Fibroblast of skin of left quadriceps (primary cell): ENCODE data around the gene EDAR.

Source experiments
- DNase-seq, 2 experiments: peaks; one replicate each; pipeline ENCODE4 v3.0.0-alpha.2; 2013; ENCODE audit warnings: low read depth in 2 of 2

EDAR gene

DNA sequence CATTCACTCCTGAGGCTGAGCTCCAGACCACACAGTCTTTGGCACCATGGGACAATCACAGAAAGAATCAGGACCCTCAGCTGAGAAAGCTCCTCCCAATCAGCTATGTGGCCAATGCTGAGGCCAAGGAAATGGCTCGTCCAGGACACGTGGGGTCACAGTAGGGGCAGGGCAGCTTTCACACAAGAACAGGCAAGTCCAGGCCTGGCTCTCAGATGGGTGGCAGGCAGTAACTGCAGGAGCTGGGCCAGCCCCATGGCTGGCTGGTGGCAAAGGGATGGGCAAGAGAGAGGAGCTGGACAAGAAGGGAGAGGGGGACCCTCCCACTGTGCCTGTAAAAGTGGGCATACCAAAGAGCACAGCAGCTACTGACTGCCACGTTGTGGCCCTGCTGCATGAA lies 12.2 kb upstream of the EDAR start:
- DNase-seq, result no peak

DNA sequence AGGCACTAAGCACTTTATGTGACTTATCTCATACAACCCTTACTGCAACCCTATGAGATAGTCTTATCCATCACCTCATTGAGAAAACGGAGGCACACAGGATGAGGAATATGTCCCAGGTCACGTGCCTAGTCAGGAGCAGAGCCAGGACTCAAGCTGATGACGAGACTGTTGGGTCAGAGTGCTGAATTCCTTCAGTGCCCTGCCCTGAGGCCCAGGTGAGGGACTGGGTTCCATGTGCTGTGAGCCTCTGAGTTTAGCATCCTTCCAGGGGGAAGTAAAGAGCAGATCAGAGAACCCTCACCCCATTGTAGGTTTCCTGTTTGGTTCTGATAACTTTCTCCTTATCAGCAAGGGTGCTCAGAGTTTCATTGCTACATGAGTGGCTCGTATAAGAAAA lies 11.7 kb upstream of the EDAR start:
- DNase-seq, result no peak

DNA sequence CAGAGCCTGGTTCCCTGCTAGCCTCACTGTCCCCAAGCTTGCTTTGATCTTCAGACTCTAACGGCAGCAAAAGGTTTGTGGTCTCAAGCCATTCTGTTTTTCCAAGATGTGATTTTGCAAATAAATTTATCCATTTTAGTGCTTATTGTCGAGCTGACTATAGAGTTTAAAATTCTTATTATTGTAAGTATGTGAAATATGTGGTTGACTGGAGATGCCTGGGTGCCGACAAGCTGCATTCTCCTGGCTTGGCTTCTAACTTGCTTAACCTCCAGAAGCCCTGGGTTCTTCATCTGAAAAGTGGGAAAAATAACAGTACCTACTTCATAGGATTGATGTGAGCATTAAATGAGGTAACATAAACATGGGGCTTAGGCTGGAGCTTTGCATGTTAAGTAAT lies 9.9 kb upstream of the EDAR start:
- no peak for DNase-seq

DNA sequence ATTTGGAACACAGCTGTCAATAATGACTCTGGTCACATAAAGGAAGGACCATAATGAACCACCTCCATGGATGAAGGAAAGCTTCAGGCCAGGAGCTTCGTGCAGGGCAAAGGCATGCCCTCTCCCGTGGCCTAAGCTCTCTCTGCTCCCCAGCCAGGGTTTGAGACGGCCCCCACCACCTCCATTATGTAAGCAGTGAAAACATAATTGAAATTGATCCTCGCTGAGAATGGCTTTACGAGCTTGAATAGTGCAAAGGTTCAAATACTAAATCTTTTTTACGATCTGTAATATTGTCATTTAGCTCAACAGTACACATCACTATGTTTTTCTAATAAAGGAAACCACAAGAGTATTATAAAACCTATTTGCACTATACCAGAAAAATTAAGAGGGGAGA lies 5.2 kb upstream of the EDAR start:
- no peak for DNase-seq

GRCh38 chr2:108993095-108993937 lies 4.3 kb upstream of the EDAR start:
- no peak for DNase-seq

DNA sequence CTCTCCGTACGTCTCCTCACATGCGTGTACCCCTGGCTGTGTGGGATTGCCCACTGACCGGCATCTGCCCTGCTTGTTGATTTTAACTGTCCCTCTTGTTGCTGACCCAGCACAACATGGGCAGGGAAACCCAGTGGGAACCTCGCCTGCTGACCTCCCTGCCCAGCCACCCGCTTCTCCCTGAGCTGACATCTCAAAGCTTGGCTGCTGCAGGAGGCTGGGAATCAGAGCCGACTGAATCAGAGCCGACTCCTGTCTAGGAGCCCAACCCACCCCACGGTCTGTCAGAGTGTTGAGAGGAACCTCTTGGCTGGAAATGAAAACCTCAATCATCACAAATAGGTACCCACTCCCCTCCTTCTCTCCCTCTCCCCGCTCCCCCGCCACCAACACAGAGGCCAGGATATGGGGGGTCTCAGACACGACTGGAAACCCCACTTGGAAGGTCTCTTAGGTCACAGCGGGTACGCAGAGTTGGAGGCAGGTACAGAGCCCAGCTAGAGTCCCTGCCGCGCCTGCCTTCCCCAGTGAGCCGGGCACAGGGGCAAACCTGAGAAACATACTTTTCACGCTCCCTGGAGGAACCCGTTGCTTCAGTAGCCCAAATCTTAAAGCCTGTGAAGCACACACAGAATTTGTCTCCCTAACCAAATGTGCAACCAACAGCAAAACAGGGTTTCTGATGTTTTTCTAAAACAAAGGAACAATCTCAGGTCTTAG lies 784 bp downstream of the EDAR start:
- no peak for DNase-seq

GRCh38 chr2:108986916-108987510 lies 2.0 kb downstream of the EDAR start:
- DNase-seq, result no peak

DNA sequence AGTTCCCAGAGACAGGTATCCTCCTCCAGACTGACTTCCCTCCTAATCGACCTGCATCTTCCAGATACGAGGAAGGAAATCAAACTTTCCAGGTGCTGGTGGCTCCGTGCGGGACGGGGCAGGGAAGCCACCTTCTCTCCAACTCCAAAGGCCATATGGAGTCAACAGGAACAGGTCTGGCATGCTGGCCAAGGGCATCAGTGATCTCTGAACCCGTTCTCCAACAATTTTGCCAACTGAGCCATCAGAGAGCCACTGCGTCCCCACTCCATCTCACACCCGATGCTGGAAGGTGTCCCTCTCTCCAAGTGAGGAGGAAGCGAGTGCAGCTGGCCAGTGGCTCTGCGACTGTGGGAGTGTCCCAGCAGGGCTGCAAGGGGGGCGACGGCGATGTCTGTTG lies 5.4 kb downstream of the EDAR start:
- DNase-seq, result no peak

GRCh38 chr2:108983061-108983460 lies 6.0 kb downstream of the EDAR start:
- DNase-seq, result no peak

GRCh38 chr2:108982259-108982679 lies 6.8 kb downstream of the EDAR start:
- DNase-seq, result no peak

DNA sequence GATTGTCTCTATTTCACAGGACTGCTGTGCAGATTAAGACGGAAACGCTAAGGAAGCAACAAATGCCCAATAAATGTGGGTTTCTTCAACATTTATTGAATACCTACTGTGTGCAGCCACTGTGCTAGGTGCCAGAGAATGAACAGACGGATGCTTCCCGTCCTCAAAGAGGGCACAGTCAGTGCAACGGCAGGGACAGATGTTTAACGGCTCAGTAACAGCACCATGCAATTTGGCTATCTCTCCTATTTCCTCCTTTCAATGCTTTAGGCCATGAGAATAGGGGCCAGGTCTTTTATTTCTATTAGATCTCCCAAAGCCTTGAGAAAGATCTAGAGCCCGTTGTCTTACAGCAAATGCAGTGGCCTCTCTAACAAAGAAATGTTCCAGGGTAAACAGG lies 7.2 kb downstream of the EDAR start:
- DNase-seq, result no peak

DNA sequence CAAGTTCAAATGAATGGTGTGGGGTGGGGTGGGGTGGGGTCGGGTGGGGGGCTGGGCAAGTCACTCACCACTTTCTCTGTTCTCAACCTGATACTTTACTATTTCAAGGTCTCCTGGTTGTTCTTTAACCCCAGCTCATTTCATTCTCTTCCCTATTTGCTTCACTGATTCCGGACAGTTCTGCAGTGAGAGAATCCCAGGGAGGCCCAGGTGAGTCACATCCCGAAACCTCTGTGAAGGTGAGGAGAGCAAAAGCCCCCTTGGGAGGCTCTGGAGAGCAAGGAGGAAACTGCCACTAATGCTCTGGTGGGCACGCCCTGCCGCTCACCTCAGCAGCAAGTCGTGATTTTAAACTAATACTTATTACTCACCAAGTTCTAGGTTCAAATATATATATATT lies 8.9 kb downstream of the EDAR start:
- DNase-seq, result no peak

- no peak for DNase-seq
Observed at GRCh38 chr2:108979461-108979860, 9.6 kb downstream of the EDAR start.

- no peak for DNase-seq
Observed at GRCh38 chr2:108978709-108979111, 10.3 kb downstream of the EDAR start.

GRCh38 chr2:108975613-108976435 lies 13.2 kb downstream of the EDAR start:
- DNase-seq, result no peak

DNA sequence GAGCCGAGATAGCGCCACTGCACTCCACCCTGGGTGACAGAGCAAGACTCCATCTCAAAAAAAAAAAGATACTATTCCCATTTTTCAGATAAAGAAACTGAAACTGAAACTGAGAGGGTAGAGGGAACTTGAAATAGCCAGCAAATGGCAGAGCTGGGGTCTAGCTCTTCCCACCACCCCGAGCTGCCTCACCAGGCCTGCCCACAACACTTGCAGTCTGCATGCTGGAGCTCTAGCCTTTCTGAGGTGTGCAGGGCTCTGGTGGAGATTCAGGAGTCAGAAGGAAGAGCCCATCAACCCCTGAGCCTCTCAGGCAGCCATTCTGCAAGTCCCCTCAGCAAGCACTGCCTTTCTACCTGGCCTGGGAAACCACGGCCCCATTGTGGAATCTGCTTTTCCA lies 14.3 kb downstream of the EDAR start:
- DNase-seq, result no peak

DNA sequence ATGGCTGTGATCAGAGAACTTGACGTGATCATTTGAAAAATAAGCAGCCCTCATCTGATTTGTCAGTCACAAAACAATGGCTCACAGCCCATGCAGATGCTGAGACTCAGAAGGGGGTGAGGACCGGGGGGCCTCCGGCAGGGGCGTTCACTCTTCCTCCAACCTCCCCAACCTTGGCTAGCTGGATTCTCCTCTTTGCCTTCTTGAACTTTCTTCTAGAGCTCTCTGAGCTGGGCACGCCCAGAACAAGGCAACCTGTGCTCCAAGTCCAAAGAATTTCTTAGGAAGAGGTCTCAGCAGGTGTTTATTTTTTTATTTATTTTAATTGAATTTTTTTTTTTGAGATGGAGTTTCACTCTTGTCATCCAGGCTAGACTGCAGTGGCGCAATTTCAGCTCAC lies 16.4 kb downstream of the EDAR start:
- no peak for DNase-seq

- no peak for DNase-seq
Observed at GRCh38 chr2:108971661-108972566, 17.1 kb downstream of the EDAR start.

DNA sequence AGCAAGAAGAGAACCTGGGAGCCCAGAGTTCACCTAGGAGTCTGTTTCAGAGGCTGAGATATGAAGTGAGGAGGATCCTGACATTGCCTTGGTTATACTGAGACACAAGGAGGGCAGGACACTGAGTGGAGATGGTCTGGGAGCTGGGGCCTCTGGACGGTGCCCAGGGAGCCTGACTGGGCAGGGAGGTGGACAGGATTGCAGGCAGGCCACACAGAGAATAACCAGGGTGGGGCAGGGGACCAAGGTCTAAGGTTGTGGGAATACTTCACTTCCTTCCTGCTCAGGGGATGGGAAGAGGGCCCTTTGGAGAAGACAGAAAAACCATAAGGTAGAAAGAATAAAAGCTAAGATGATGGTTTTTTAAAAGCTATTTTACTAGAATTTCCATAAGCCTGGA lies 18.7 kb downstream of the EDAR start:
- DNase-seq, result no peak

GRCh38 chr2:108969856-108970255 lies 19.2 kb downstream of the EDAR start:
- no peak for DNase-seq

DNA sequence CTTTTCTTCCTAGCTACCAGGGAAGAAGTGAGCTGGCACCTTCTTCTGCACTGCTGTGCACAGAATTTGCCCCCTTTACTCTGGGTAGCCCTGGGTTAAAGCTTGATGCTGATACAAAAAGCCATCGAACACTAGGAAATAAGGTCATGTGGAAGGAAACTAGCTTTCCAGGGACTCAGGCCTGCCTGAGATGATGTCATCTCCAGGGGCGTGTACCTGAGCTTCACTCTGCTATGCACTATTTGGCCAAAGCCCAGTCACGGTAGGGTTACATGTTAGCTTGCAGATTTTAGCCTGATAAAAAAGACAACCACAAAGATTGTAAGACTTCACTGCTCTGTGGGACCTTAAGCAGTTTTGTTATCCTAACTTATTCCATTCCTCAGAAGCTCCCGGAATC lies 20.4 kb downstream of the EDAR start:
- no peak for DNase-seq
